GM12873 (cell line): ENCODE results near the gene ERP44.

Source experiments
- CTCF ChIP-seq: IDR thresholded peaks from 2 replicates; pipeline ENCODE4 v1.5.1; 2012; ENCODE audit warnings: low read depth, mild to moderate bottlenecking, moderate library complexity, low read length, control low read depth; ENCODE audit not compliant: insufficient read depth; ENCODE audit errors: missing control alignments

Gene ERP44

GRCh38 chr9:100083448-100084127 lies 15.2 kb downstream of the ERP44 start:
- no peak for TF ChIP-seq CTCF

- no peak for TF ChIP-seq CTCF
Observed at GRCh38 chr9:100082782-100083181, 16.0 kb downstream of the ERP44 start.

- no peak for TF ChIP-seq CTCF
Observed at GRCh38 chr9:100074989-100075388, 23.8 kb downstream of the ERP44 start.

- no peak for TF ChIP-seq CTCF
Observed at GRCh38 chr9:100074093-100074492, 24.7 kb downstream of the ERP44 start.

GRCh38 chr9:100072805-100073204 lies 26.0 kb downstream of the ERP44 start:
- no peak for TF ChIP-seq CTCF

- no peak for TF ChIP-seq CTCF
Observed at GRCh38 chr9:100071271-100071670, 27.5 kb downstream of the ERP44 start.

- TF ChIP-seq CTCF, result no peak
Observed at GRCh38 chr9:100070104-100071041, 28.4 kb downstream of the ERP44 start.
